NCI-H146 (cell line): ENCODE data around the gene GNAO1.

Experiments used
- DNase-seq: peaks from one replicate; lab custom pipeline; 2025; lab: John Stamatoyannopoulos, UW

Gene GNAO1

DNA sequence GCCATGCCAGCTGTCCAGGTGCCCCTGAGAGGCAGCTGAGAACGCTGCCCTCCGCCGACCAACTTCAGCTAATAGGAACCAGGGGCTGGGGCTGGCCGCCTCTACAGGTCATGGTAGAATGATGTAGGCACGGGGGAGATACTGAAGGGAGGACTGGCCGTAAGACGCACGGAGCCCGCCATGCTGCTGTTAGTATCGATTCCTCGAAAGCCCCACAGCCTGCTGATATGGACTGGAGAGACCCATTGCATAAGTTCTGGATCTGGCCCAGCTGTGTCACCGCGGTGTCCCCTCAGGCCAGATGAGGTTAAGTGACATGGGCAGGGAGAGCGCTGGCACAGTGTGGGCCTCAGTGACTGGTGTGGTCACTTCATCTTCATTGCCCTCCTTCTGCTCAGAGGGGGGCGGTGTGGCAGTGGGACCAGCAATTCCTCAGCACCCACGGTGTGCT is 158.4 kb downstream of the GNAO1 start:
- DNase-seq, result no peak

DNA sequence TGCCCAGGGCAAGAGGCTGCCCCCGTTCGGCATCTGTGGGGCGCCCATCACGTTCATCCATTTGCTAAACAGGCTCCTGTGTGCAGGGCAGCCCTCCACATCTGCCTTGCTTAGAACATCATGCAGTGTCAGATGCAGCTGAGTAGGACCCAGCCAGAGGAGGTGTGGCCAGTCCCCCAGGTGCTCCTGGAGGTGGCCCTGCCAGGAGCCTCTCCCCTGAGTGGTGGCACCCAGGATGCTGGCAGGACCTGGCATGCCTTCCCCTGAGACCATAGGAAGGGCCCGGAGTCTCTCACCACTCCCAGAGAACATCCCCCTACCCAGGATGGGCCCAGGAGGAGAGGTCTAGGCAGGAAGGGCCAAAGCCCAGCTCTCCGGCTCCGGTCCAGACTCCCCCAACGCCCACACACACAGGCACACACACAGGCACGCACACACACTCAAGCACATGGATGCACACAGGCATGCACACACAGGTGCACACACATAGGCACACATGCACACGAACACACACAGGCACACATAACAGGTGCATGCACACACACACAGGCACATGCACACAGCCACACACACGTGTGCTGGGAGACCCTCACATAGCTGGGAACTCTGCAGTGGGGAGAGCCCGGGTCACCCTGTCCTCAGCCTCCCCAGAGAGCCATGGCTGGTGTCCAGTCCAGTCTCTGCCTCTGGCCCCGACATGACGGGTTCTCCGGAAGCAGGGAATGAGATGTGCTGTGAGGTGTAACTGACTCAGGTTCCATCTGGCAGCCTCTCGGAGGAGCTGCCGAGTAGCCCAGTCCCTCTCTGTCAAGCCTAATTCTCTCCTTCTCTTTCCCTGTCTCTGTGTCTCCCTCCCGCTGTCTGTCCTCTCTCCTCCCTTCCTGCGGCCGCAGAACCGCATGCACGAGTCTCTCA is 159.5 kb downstream of the GNAO1 start:
- no peak for DNase-seq

DNA sequence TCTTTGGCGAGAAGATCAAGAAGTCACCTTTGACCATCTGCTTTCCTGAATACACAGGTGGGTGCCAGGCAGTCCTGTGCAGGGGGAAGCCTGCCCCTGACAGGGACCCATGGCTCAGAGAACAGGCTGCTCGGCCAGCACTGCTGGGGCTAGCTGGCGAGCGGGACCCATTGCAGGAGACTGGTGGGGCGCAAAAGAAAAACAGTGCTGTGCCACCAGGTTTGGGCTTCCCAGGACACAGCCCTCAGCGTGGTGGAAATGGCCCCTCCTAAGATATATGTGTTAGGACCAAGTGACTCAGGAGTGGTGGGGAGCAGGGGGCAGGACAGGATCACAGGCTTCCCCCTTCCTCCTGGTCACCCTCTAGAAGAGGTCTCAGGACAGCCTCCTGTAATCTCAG is 160.2 kb downstream of the GNAO1 start:
- no peak for DNase-seq

DNA sequence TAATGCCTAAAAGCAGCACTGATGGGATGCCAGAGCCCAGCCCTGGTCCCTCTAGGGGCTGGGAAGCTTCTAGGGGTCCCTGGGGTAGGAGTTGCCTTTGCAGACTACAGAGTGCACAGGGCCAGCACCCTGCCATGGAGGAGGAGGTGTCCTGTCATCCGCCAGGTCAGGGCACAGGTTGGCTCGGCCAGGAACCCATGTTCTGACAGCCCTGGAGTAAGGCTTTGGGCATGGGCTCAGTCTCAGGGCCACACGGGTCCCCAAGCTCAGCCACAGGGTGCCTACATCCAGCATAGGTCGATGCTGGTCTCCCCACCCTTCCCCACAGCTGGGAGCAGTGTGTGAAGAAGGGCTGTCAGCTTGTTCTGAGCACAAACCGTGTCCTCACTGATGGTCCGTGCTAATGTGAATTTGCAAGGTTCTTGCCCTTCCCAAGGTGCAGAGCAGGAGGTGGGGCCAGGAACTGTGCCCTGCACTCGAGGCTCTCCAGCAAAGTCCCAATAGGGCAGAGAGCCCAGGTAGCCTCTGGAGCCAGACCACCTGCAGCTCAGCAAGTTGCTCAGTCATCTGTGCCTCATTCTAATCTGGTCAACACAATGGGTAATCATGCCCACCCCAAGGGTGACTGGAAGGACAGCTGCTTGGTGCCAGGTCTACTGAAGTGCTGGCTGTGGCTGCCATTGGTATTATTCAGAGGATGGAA is 161.2 kb downstream of the GNAO1 start:
- no peak for DNase-seq

DNA sequence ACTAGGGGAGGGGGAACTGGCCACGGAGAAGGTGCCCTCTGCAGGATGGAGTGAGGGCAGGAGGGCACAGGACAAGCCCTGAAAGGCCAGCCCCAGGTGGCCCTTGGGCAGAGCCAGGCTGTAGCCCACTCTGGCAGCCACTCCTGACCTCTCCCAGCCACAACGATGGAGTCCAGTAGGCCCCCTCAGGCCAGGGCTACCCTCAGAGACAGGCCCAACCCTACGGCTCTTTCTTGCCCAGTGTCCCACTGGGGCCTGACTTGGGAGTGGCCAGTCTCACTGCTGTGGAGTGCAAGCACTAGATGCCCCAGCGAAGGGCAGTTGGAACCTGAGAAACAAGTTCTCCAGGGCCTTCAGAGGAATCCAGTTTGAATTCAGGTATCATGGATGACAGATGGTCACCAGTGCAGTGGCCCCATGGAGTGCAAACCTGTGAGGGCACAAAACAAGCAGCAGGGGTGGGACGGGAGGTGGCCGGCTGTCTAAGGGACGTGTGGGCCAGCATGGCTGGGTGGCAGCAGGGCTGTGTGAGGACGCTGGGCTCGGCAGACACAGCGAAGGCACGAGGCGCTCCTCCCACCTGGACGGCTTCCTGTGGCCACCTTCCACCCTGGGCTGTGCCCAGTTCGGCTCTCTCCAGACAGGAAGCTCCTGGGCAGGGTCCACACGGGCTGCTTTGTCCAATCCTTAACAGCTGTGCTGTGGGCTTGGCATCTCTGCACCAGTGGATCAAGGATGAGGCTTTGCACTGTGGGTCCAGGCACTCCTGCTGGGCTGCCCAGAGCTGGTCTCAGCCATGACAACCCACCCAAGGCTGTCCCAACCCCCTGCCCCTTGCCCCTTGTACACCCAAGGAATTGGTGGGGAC is 162.0 kb downstream of the GNAO1 start:
- DNase-seq, result no peak

DNA sequence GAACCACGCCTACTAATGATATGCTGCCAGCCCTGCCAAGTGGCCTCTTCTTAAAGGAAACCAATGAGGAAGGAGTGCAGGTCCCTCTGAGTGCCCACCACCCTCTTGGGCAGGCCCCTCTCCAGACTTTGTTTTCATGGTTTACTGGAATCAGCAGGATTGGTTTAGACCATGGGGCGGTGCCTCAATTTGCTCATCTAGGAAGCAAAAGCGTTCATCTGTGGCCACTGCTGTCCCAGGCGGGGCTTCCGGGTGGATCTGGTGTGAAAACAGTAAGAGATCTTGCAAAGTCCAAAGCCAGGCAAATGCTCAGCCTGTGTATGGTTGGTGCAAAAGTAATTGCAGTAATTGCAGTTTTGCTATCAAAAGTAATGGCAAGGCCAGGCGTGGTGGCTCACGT is 162.7 kb downstream of the GNAO1 start:
- DNase-seq, result no peak

DNA sequence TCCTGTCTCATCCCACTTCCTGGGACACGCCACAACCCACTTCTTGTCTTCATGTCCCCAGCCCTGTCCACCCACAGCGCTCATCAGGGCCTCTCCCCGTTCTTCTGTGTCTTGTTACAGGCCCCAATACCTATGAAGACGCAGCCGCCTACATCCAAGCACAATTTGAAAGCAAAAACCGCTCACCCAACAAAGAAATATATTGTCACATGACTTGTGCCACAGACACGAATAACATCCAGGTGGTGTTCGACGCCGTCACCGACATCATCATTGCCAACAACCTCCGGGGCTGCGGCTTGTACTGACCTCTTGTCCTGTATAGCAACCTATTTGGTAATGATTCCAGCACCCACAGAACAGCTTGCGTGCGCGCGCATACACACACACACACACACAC is 163.5 kb downstream of the GNAO1 start:
- DNase-seq, result no peak

DNA sequence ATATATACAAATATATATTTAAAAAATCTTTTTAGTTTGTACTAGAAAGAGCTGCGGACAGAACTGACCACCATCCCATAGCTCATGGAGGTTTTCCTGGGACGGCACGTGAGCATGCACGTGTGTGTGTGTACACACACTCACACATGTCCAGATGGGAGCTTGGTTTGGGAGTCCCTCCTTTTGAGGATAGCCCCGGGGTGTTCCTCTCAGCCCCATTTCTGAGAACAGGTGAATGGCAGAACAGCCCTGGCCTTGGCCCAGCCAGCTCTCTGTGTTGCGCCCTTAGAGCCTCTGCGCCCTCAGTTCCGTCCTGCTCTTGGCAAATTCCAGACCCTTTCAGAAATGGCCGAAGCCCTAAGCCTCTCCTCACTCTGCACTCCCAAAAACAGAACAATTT is 163.9 kb downstream of the GNAO1 start:
- DNase-seq, result no peak

DNA sequence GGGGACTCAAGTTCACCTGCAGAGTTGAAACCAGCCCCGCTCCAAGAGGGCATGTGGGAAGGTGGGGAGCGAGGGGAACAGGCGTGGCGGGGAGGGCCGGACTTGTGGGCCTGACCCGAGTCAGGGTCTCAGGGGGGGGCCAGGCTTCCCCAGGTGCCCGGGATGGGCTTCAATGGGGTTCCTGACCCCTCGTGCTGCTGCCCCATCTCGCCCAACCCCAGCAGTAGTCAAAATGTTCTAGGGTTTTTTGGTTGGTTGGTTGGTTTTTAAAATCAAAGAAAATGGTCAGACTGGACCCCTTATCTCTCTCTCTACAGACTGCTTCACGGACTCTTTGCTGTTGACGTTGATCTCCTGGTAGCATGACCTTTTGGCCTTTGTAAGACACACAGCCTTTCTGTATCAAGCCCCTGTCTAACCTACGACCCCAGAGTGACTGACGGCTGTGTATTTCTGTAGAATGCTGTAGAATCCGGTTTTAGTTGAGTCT is 164.5 kb downstream of the GNAO1 start:
- no peak for DNase-seq

DNA sequence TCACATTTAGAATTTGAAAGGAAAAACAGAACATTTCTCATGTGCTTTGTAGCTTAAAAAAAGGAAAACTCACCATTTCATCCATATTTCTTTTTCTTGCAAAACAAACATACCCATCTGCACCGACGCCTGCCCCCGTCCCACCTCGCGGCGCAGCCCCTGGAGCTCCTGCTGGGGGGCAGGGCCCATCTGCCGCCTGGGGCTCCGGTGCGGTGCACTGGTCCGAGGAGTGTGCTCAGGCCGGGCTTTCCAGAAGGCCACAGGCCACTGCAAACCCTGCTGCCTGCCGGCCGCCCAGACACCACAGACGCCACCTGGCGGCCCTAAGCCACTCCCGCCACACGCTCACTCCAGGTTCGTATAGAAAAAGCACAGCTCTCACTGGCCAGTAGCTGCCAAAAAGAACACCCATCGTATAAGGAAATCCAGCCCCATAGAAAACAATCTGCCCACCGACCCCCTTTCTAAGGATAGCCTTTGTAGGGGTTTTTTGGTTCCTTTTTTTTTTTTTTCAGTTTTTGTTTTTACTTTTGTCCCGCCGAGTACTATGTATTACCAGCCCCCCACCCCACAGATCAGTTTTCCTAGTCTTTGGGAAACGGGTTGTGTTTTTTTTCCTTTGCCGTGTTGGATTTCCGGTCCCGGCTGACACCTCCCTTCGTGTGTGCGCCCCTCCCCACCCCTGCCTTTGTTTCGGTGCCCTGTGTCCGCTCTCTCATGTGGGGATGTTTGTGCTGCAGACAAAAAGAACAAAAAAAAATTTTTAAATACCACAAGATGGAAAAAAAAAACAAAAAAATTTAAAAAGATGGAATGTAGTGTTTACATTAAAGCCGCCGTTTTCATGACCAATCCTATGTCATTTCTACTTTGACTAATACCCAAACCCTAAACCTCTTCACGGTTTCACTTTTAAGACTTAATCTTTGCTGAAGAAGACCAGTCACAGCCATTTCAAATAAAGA is 165.3 kb downstream of the GNAO1 start:
- no peak for DNase-seq

DNA sequence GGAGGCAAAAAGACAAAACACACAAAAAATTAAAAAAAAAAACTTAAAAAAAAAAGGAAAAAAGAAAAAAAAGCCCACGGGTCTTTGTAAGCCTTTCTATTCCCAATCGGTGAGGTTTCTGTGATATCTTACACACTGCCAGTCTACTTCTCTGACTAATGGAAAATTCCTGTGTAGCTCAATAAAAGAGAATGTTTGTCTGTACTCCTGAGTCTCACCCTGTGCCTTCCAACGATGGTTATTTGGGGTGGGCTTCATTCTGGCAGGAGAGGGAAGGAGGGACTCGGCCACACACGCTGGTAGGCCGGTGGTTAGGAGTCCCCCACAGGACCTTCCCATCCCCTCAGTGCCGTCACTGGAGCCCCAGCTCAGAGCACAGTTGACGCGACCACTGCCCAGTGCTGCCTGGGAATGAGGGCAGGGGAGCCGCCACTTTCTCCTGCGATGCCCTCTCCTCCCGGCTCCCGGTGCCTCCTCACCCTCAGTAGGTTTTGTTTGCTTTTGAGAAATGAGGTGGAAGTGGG is 166.0 kb downstream of the GNAO1 start:
- no peak for DNase-seq

DNA sequence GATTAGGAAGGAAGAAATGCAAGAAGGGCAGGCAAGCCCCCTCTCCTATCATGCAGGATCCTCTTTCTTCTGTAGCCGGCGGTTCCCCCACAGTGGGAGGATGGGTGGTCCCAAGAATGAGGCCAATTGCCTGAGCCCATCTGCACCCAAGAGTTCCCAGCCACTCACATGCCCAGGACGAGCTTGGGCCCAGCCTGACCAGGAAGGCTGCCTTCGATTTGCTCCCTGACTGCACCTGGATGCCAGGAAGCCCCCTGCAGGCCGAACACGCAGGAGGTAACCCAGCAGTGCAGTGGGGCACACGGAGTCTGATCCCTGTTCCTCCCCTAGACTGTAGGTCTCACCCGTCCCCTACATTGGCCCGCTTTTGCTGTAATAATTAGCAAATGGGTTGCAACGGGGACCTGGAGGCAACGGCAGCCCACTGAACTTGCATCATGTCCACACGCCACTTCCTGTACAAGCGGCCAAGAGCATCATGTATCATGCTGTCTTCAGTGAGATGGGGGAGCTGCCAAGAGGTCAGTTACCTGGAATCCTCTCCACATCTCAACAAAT is 166.6 kb downstream of the GNAO1 start:
- DNase-seq, result no peak

DNA sequence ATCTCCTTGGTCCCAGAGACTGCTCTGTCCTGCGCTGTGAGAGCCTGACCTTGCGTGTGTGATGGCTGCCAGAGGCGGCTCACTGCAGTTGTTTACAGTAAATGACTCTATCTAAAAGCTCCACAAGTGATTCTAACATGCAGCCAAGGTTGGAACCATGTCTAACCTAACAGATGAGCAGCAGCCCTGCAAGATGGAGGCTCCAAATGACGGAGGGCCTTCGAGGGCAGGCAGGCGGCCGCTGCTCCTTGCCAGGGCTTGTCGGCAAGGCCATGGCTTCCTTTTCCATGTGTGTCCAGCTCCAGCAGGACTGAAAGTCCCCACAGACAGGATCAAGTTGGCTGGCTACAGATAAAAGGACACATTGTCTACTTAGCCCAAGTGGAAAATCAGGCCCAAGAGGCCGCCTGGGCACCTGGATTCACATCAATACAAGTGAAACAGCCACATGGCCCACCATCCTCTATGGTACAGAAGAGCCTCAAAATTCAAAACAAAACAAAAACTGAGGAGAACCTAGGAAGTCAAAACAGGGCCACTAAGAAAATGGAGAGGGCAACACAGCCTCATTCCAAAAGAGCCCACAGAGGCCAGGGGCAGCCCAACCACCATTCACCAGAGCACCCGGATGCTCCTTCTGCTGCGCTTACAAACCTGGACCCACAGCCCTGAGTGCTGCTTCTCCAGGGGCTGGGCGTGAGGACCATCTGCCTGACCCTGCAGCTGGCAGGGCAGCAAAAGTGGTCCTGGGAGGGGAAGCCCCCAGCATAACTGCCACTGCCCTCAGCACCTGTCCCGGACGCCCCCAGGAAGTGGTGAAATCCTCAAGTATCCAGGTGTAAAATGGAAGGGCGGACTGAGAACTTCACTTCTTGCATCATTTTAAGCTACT is 169.1 kb downstream of the GNAO1 start:
- DNase-seq, result no peak

DNA sequence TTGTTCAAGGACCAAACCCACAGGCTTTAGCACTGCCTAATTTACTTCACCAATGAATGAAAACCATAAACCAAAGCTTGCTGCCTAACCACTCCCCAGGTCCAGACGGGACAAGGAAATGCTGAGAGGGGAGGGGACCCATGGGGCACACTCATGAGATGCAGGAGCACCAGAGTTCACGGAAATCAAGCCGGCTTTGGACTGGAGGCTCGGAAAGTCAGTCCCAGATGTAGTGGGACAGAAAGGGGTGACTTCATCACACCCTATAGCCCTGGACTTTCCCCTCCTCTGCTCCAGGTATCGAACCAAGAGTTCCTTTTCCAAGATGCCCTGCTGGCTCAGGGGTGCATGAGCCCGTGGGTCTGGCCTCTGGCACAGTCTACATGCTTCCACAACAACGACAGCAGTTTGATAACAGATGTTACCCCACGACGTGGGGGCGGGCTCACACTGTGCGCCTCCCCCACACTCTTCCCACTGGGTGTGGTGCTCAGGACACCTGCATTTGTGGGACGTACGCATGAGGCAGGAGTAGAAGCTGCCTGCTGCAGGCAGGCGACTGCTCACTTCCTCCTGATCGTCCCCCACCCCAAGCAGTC is 170.9 kb downstream of the GNAO1 start:
- DNase-seq, result no peak

DNA sequence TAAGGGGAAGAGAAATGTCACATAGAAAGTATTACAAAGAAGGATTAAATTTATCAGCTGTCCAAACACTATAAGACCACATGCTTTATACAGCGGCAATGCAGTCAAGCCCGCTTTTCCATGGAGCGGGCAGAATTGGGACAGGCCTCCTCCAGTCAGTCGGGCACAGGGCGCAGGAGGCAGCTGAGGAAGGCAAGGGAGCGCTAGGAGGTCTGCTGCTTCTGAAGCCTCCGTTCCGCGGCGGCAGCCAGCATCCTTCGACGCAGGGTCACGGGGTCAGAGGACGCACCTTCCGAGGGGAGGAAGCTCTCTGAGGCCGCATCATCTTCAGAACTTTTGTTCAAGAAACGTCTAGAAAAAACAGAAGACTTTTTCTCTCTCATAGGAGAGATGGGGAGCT is 171.4 kb downstream of the GNAO1 start:
- no peak for DNase-seq

DNA sequence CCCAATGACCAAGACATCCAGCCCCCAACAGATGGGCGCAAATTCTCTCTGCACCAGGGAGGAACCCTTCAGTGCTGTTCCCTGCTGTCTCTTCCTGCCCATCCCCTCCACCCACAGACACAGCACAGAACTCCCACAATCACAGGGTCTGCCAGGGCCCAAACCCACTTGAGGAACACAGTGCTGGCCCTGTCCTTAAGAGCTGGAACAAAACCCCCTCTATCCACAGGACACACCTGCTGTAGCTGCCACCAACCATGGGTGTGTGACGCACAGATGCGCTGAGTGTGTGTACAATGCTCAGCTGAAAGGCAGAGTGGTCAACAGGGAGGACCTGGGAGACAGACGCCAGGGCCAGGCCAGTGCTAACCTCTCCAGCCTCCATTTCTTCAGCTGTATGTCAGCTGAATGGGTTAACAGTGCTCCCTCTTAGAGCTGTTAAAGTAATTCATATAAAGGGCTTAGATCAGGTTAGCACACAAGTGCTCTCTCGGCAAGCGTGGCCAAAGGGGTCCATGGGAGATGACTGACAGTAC is 172.0 kb downstream of the GNAO1 start:
- DNase-seq, result no peak

DNA sequence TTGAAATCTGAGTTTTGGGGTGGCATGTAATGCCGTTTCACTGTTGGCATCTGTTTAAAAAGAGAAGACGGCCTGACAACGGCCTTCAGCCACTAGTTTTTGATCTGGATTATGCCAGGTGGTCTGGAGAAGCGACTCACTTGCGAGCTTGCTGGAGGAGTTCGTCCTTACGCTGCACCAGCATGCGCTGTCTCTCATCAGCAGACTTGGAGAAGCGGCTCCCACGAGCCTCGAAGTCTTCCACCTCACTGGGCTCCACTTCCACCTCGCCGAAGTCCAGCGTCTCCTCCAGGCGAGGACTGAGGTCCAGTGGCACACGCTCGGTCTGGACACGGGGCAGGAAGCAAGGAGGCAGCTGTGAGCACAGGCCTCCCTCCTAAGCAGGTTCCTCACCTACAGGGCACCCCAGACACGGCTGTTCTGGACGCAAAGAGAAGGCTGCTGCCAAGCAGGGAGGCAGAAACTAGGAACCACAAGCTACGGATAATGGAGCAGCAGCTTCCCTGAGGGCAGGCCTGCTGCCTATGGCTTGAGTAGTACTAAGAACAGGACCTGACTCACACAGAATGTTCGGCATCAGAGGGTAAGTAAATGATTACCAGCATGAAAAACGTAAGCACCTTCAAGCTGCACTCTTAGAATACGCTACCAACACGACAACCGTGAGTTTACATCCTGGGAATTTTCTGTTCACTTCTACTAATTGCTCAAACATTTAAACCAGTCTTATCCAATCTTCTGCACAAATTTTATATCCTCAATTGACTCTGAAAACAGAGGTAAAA is 172.7 kb downstream of the GNAO1 start:
- no peak for DNase-seq

DNA sequence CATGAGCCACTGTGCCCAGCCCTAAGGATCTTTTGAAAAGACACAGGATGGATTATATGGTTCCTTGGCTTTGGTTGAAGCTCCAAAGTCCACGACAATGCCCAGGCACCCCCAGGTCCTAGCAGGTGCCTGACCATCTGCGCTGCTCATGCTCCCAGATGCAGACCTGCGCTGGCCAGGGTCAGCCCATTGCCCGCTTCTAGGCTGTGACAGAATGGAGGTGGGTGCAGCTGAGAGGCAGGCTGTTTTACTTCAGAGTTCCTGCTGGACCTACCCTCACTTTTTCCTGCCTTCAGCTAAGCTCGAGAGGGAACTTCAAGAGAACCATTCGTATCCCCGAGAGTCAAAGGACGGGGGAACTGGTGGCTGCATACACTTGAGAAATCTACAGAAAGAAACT is 173.6 kb downstream of the GNAO1 start:
- no peak for DNase-seq
